Esophagus squamous epithelium (tissue), 4 donors: ENCODE measurements around the gene EXPH5.

Experiments used
- CTCF ChIP-seq, 6 experiments: fragments of 450-650 bp in 4 of 6; fragments of 200-600 bp in 2 of 6; sonication (generic) in 2 of 6; IDR thresholded peaks; one replicate each; pipeline ENCODE4 v1.5.1; 2016 to 2019; ENCODE audit warnings: antibody characterized with exemption in 6 of 6, mild to moderate bottlenecking in 4 of 6, moderate library complexity in 4 of 6
- POLR2A ChIP-seq, 4 donors: fragments of 450-650 bp; IDR thresholded peaks; one replicate each; pipeline ENCODE4 v1.6.1; 2017; ENCODE audit warnings: antibody characterized with exemption in 4 of 4, mild to moderate bottlenecking in 4 of 4, moderate library complexity in 3 of 4

GRCh38 chr11:108522318-108522717 is 71.2 kb downstream of the EXPH5 start:
- TF ChIP-seq CTCF (IDR thresholded peaks at IDR 0.05) (no peak), POLR2A (IDR thresholded peaks at IDR 0.05) (no peak)
